SU-DHL-6 (cell line): ENCODE data around the gene MRPS15.
"Not testable (repeated sequence)": the region's sequence is repeated elsewhere in the genome, so short reads cannot be mapped to it uniquely, and the experiment has no call there.

Experiments used
- H2AFZ ChIP-seq: fragments of 200-600 bp; sonication (generic); 2 replicates; pipeline ENCODE4 v1.6.1; 2014; ENCODE audit warnings: low read depth, mild to moderate bottlenecking, moderate library complexity, mixed read lengths, antibody characterized with exemption, low read length; ENCODE audit not compliant: severe bottlenecking
- H3F3A ChIP-seq: fragments of 200-600 bp; shearing (Covaris generic); 2 replicates; pipeline ENCODE4 v1.6.0; 2016; ENCODE audit warnings: antibody characterized with exemption, mild to moderate bottlenecking; ENCODE audit not compliant: insufficient read depth
- H3K27ac ChIP-seq: fragments of 200-600 bp; sonication (generic); 2 replicates; pipeline ENCODE4 v1.5.1; 2016; ENCODE audit warnings: low read depth, mild to moderate bottlenecking, low read length, moderate library complexity, mixed read lengths
- H3K27me3 ChIP-seq: fragments of 200-600 bp; sonication (generic), shearing (Covaris generic); 2 replicates; pipeline ENCODE4 v1.6.0; 2014; ENCODE audit warnings: mild to moderate bottlenecking, low read length
- H3K36me3 ChIP-seq: fragments of 200-600 bp; sonication (generic); 2 replicates; pipeline ENCODE4 v1.6.1; 2014; ENCODE audit warnings: mild to moderate bottlenecking, low read length, mixed read lengths
- H3K4me2 ChIP-seq: fragments of 300-600, 200-600 bp; shearing (Covaris generic), sonication (generic); 2 replicates; pipeline ENCODE4 v1.6.0; 2014; ENCODE audit warnings: low read length, low read depth, mild to moderate bottlenecking; ENCODE audit not compliant: poor library complexity, severe bottlenecking
- H3K4me3 ChIP-seq: fragments of 200-600 bp; sonication (generic); 2 replicates; pipeline ENCODE4 v1.5.1; 2014; ENCODE audit warnings: antibody characterized with exemption, low read length, mild to moderate bottlenecking, mixed read lengths; ENCODE audit not compliant: insufficient read depth, poor library complexity, severe bottlenecking
- H3K79me2 ChIP-seq: fragments of 200-600 bp; sonication (generic); 2 replicates; pipeline ENCODE4 v1.6.1; 2014; ENCODE audit warnings: mild to moderate bottlenecking, low read length, moderate library complexity; ENCODE audit not compliant: insufficient read depth
- H3K9ac ChIP-seq: fragments of 200-600 bp; sonication (generic); 2 replicates; pipeline ENCODE4 v1.7.0; 2014; ENCODE audit warnings: mild to moderate bottlenecking, low read length
- H3K9me2 ChIP-seq: fragments of 200-600 bp; sonication (generic); replicated peaks from 2 replicates; pipeline ENCODE4 v1.6.1; 2014; ENCODE audit warnings: low read length; ENCODE audit not compliant: insufficient read depth
- H3K9me3 ChIP-seq: fragments of 200-600 bp; sonication (generic); 2 replicates; pipeline ENCODE4 v1.6.1; 2014; ENCODE audit warnings: low read length, mixed read lengths; ENCODE audit not compliant: insufficient read depth
- H4K20me1 ChIP-seq: fragments of 200-600 bp; sonication (generic); 2 replicates; pipeline ENCODE4 v1.6.1; 2014; ENCODE audit warnings: low read depth, mild to moderate bottlenecking, antibody characterized with exemption, low read length, moderate library complexity, mixed read lengths
- EZH2phosphoT487 ChIP-seq: fragments of 200-600 bp; sonication (generic), shearing (Covaris generic); conservative IDR thresholded peaks from 2 replicates; pipeline ENCODE4 v1.6.1; 2018; ENCODE audit warnings: mild to moderate bottlenecking, antibody characterized with exemption, low read length, moderate library complexity, mixed read lengths
- TF ChIP-seq, protein P1 (sequence below): fragments of 200-600 bp; sonication (generic); IDR thresholded peaks from one replicate; pipeline ENCODE4 v1.5.1; 2017; ENCODE audit warnings: antibody characterized with exemption, mild to moderate bottlenecking, low read length, moderate library complexity; ENCODE audit not compliant: insufficient read depth, poor library complexity, severe bottlenecking

MRPS15 gene

DNA sequence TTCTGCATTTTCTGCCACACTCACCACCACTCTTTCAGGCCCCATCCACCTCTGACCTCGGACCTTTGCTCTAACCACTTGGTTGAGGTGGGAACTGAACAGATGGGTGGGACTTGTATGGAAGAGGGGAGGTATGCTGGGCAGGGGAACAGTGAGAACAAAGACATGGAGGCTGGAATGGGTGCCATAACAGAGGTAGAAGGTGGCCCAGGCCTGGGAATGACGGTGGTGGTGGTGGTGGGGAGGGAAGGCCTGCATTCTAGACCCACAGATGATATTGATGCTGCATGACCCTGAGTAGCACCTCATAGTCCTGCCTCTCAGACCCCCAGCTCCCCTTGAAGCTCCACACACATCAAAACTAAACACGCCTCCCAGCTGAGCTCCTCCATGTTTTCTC is 23.7 kb upstream of the MRPS15 start:
- no peaks in the 10 kb centered on the region for H3K79me2 ChIP-seq
- no peak overlapping the region for H2AFZ ChIP-seq
- H3K27me3 ChIP-seq, result no peaks in the 10 kb centered on the region
- no peak overlapping the region for H3K9ac ChIP-seq
- H3K36me3 ChIP-seq, result no peaks in the 10 kb centered on the region
- no peak overlapping the region for H3K4me3 ChIP-seq
- H3K4me2 ChIP-seq, result no peak overlapping the region
- H4K20me1 ChIP-seq, result no peaks in the 10 kb centered on the region
- no peak for TF ChIP-seq EZH2phosphoT487
- TF ChIP-seq, protein P1, sequence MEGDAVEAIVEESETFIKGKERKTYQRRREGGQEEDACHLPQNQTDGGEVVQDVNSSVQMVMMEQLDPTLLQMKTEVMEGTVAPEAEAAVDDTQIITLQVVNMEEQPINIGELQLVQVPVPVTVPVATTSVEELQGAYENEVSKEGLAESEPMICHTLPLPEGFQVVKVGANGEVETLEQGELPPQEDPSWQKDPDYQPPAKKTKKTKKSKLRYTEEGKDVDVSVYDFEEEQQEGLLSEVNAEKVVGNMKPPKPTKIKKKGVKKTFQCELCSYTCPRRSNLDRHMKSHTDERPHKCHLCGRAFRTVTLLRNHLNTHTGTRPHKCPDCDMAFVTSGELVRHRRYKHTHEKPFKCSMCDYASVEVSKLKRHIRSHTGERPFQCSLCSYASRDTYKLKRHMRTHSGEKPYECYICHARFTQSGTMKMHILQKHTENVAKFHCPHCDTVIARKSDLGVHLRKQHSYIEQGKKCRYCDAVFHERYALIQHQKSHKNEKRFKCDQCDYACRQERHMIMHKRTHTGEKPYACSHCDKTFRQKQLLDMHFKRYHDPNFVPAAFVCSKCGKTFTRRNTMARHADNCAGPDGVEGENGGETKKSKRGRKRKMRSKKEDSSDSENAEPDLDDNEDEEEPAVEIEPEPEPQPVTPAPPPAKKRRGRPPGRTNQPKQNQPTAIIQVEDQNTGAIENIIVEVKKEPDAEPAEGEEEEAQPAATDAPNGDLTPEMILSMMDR, result no peak
- no peaks in the 10 kb centered on the region for H3K9me3 ChIP-seq
- H3F3A ChIP-seq, result peaks cover 10% of the 10 kb centered on the region; the same call in 1 of the 2 replicates
- no peaks in the 10 kb centered on the region for H3K9me2 ChIP-seq
- no peak overlapping the region for H3K27ac ChIP-seq

DNA sequence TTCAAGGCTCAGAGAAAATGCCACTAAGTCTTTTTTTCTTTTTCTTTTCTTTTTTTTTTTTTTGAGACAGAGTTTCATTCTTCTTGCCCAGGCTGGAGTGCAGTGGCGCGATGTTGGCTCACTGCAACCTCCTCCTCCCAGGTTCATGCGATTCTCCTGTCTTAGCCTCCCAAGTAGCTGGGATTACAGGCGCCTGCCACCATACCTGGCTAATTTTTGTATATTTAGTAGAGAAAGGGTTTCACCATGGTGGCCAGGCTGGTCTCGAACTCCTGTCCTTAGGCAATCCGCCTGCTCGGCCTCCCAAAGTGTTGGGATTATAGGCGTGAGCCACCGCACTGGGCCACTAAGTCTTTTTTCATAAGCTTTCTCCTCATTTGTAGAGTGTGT is 23.1 kb upstream of the MRPS15 start:
- H4K20me1 ChIP-seq, H3K4me3 ChIP-seq, H3K27me3 ChIP-seq, H3K36me3 ChIP-seq, H3K9me2 ChIP-seq, H3K9me3 ChIP-seq, H3K79me2 ChIP-seq: not testable (repeated sequence)
- peak overlapping the region; percentile 68 for H3K27ac ChIP-seq
- H3F3A ChIP-seq, result peaks cover 10% of the 10 kb centered on the region; the same call in 1 of the 2 replicates
- H3K9ac ChIP-seq, result peak overlapping the region; percentile 31
- peak overlapping the region; percentile 43 for H3K4me2 ChIP-seq
- H2AFZ ChIP-seq, result peak overlapping the region; percentile 81

DNA sequence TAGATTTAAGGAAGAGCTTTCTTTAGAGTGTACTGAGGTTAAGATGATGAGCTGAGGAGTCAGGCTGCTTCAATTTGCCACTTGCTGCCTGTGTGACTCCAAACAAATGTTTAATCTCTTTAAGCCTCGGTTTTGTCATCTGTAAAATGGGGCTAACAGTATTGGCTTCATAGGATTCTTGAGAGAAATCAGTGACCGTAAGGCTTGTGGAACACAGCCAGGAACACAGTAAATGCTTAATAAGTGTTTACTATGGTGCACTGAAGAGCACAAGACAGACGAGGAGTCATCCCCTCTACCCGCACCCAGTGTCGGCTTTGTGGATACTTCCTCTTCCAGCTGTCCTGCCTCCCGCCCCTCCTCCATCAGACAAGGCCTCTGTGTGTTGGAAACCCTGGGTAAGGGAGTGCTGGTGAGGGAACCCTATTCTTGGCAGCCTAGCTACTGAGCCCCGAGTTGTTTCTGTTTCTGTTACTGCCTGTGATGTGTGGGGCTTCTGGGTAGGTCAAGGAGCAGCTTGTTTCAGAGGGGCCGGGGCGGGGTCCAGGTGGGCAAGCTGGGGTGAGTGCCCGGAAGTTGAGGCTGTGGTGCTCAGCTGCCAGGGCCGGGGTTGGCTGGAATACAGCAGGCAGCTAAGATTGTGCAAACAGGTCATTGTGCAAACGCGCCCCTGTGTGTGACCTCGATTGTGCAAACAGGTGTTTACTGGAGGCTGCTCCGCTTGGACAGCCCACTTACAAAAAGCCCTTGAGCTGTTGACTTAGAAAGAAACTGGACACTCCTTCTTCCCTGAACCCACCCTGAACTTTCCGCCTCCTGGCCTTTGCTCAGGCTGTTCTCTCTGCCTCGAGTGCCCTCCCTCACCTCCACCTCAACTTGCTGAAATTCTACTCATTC is 22.5 kb upstream of the MRPS15 start:
- no peaks in the 10 kb centered on the region for H3K36me3 ChIP-seq
- peak overlapping the region; percentile 68 for H3K27ac ChIP-seq
- H4K20me1 ChIP-seq, result no peaks in the 10 kb centered on the region
- no peak overlapping the region for H3K4me3 ChIP-seq
- H3F3A ChIP-seq, result peaks cover 10% of the 10 kb centered on the region; the same call in 1 of the 2 replicates
- no peaks in the 10 kb centered on the region for H3K9me3 ChIP-seq
- no peaks in the 10 kb centered on the region for H3K79me2 ChIP-seq
- H3K4me2 ChIP-seq, result peak overlapping the region; percentile 43
- peak overlapping the region; percentile 31 for H3K9ac ChIP-seq
- no peaks in the 10 kb centered on the region for H3K27me3 ChIP-seq
- no peaks in the 10 kb centered on the region for H3K9me2 ChIP-seq
- TF ChIP-seq, protein P1, result no peak
- no peak for TF ChIP-seq EZH2phosphoT487
- peak overlapping the region; percentile 81 for H2AFZ ChIP-seq

DNA sequence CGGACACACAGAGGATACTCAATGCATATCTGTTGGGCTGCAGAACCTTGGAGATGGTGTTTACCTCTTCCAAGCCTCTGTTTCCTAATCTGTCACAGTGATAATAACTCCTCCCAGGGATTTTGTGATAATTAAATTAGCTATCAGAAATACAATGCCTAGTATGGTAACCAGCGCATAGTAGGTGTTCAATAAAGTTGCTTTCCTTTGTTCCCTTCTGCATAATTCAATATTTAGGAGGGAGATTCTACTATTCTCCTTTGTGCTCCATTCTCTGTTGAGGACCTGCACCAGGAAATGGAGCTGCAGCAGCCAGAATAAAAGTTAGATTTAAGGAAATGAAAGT is 21.9 kb upstream of the MRPS15 start:
- Histone ChIP-seq H2AFZ (no peak overlapping the region), H3K4me3 (no peak overlapping the region)

More for the DNA sequence above, 21.9 kb upstream of the MRPS15 start:
- H3K27ac ChIP-seq, result peak overlapping the region; percentile 68
- no peaks in the 10 kb centered on the region for H3K9me3 ChIP-seq
- H4K20me1 ChIP-seq, result no peaks in the 10 kb centered on the region
- TF ChIP-seq, protein P1, result no peak
- TF ChIP-seq EZH2phosphoT487, result no peak
- H3K9me2 ChIP-seq, result no peaks in the 10 kb centered on the region
- peak overlapping the region; percentile 43 for H3K4me2 ChIP-seq
- H3K27me3 ChIP-seq, result no peaks in the 10 kb centered on the region
- no peaks in the 10 kb centered on the region for H3K79me2 ChIP-seq
- peaks cover 10% of the 10 kb centered on the region; the same call in 1 of the 2 replicates for H3F3A ChIP-seq
- no peaks in the 10 kb centered on the region for H3K36me3 ChIP-seq
- H3K9ac ChIP-seq, result peak overlapping the region; percentile 31; the same call in 1 of the 2 replicates
